Activated CD8-positive, alpha-beta memory T cell treated with anti-CD3 and anti-CD28 coated beads for 48 hours (primary cell): Measurements from ENCODE around the gene TSSK6.

Experiments
- DNase-seq, 3 experiments: peaks; one replicate each; pipeline ENCODE4 v3.0.0-alpha.2; 2020; ENCODE audit warnings: low read depth in 2 of 3, low spot score in 2 of 3

Gene TSSK6

DNA sequence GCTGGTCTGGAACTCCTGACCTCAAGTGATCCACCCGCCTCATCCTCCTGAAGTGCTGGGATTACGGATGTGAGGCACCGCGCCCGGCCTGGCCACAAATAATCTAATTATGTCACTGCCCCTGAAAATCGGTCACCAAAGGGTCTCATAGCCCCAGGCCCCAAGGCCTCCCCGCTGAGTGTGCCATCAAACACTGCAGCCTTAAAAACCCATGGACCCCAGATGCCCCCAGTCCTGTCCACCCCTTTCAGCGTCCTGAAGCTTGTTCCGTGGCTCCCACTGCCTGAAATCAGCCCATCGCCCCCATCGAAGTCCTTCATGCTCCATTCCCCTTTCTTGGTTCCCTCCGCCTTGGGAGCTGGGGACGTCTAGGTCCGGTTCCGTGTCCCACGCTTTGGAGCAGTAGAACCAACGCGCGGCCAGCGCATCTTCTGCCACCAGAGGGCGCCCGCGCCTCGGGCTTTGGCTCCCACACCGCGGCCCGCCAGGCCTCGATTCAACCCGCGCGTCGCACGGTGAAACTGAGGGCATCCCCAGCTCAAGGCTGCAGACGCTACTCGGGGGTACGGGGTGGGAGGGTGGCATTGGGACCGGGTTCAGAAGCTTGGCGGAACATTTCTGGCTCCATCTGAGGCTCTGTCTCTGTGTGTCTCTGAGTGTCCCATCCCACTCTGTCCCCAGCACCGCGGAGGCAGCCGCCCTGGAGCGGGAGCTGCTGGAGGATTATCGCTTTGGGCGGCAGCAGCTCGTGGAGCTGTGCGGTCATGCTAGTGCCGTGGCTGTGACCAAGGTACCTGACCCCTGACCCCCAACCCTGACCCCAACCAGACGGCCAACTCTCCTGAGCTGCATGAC, 16.8 kb upstream of the TSSK6 start:
- DNase-seq, result peak; percentile 58 to 91 (median 84)

DNA sequence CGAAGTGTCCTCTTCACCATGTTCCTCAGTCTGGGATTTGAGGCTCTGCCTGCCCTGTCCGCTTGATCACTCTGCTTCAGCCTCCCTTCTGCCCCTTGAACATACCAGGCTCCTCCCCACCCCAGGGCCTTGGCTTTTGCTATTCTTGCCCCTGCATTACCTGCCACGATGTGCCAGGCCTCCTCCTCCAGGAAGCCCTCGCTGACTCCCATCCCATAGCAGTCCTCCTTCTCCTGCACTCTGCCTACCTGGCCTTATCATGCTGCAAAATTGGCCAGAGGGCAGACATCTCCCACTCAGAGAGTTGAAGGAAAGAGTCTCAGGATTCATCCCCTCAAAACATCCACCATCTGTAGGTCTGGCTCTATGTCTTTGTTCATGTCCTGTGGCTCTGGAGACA, 15.5 kb upstream of the TSSK6 start:
- no peak for DNase-seq

DNA sequence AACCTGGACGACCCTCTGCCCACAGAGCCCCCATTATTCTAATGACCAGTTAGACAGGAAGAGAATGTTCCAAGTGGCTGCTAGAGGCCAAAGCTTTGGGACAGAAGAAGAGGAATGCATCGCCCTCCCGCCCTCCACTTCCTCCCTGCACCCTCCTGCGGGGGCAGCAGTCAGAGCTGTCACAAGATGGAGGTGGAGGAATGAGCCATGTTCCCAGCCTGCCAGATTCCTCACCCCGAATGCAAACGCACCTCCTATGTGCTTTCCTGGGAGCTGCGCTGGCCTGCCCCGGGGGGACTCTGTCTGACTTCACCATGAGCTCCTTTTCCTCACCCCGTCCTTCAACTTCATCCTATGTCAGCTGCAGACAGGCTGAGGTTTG, 15.1 kb upstream of the TSSK6 start:
- DNase-seq, result no peak

DNA sequence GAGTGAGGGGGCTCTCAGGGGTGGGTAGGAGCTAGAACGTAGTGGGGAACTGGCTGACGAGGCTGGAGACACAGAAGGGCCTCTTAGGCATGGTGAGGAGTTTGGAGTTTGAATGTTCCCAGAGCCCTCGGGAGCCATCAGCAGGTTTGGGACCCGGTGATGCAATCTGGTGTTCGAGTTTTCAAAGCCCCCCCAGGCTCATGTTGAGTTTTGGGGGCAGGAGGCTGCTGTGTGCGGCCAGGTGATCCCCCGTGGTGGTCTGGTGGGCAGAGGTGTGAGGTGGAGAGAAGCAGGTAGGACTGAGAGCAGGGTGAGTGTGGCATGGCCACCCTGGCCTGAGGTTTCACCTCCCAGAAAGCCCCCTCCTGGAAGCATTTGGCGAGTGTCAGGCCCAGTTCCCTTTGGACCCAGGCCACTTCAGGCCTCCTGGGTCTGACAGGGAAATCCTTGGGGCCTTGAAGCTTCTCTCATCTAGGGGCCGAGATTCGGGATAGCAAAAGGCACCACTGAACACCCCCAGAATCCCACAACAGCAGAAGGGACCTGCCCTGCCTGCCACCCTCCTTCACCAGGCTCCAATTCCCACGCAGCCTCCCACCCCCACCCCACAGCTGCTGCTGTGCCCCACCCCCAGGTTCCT, 14.6 kb upstream of the TSSK6 start:
- DNase-seq, result no peak

DNA sequence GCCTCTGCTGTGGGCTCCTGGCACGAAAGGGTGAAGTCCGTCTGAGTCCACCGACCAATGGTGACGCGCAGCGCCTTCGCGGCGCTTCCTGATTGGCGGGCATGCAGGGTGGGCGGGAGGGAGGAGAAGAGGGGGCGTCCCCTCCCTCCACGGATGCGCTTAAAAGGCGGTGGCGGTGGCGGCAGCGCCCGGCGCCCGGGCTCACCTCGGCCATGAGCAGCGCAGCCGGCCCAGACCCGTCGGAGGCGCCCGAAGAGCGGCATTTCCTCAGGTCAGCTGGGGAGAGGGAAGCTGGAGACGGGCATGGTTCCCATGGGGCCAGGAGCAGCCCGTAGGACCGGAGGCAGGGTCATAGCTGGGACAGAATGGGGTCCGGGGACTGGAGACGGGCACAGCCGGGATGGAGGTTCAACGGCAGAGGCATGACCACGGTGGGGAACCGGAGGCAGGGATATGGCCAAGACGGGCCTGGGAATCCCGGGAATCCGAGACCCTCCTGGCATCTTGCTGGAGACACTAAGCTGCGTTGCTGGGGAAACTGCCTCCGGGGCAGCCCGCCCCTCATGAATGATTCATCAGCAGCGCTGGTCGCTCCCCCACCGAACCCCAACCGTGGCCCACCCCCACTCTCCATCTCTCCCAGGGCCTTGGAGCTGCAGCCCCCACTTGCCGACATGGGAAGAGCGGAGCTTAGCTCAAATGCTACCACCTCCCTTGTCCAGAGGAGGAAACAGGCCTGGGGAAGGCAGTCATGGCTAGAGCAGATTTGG, 13.6 kb upstream of the TSSK6 start, which contains the start of gene YJEFN3:
TSS of gene YJEFN3 (plus strand) at position 191 of the 770 bp plus-strand sequence. CDS start at position 213, 22 bp downstream.
- DNase-seq, result no peak

DNA sequence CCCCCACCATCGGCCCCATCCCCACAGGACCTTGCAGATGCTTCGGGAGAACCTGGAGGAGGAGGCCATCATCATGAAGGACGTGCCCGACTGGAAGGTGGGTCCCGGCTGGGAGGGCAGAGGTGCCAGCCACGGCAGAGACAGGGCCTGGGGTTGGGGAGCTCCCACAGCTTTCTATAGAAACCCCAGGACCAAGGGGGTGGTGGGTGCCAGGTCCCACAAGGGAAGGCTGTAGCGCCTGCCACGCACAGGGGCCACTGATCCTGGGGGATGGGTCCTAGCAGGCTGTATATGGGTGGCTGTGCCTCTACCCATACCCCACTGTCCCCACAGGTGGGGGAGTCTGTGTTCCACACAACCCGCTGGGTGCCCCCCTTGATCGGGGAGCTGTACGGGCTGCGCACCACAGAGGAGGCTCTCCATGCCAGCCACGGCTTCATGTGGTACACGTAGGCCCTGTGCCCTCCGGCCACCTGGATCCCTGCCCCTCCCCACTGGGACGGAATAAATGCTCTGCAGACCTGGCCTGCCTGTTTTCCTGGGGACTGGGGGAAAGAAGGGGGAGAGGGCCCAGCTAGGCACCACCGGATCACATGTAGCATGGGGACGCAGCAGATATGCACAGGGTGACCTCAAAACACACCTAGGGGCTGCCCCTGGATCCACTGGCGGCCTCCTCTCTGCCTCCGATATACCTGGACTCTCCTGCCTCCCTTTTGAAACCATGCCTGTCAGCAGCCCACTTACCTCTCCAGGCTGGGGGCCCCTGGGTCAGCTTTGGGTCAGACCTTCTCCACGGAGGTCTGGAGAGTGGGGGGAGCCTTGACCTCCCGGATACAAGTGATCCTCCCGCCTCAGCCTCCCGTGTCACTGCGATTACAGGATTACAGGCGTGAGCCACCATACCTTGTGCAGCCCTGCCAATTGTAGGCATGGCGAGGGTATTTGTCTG, 12.6 kb upstream of the TSSK6 start:
- DNase-seq, result no peak

DNA sequence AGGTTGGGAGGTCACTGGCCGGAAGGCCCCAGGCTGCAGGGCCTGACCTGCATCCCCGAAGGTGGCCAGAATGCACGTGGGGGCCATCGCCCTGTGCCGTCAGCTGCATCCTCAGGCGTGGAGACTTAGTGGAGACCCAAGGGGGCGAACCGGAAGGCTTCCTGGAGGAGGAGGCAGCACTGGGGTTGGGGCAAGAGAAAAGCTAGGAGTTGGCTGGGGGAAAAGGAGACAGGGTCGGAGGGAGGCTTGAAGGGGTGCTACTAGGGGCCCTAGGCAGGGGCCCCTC, 12.0 kb upstream of the TSSK6 start:
- no peak for DNase-seq

DNA sequence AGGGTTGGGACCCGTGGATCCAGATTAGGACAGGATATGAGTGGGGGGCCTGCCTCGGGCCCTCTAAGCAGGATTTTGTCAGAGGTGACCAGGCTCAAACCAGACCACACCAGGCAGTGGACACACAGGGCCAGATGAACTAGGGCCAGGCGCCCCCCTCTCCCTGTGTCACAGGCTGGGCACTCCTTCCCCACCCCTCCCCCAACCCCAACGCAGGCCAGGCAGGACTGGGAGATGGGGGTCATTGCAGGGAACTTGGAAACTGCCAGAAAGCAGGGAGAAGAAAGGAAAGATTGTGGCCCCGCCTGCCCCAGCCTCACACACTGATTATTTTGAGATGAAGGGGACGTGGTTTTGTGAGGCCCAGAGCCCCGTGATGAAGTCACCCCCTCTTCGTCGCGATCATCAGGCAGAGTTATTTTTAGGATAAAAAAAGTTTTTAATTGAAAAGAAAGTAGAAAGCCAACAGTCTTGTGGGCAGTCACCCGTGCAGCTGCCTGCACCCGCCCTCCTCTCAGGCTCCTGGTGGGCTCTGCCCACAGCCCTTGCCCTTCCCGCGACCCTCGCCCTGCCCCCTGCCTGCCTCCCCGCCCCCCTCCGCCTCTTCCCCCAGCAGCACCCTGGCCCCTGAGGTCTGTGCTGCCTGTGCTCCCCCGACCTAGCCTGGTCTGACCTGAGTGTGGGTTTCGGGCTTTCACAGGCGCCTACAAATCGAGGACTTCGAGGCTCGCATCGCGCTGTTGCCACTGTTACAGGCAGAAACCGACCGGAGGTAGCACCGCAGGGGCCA, 11.4 kb upstream of the TSSK6 start:
- no peak for DNase-seq

DNA sequence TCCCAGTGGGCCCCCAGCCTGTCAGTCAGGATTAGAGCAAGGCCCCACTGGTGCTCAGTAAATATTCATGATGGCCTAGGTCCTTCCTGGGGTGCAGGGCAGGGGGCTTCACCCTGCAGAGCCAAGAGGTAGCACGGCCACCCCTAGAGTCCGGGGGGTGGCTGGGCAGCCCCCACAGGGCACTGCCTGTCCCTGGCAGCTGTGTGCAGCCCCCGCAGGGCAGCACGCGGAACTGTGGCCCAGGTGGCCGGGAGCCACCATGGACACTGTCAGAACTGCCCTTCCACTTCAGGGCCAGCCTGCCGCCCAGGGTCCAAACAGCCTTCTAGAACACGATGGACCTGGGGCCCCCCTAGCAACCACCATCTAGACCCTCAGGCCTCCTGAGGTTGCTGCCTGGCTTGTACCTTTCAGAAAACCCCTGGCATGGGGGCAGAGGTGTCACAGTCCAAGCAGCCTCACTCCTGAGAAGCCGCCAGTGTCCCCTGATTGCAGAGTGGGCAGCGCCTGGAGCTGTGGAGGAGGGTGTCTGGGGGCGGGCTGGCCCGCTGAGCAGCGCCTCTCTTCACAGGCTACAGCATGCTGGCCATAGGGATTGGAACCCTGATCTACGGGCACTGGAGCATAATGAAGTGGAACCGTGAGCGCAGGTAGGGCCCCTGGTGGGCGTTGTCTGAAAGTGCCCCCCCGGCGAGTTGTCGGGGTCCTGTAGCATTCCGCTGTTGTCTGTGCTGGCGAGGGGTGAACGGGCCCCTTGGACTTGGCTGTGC, 10.4 kb upstream of the TSSK6 start:
- DNase-seq, result no peak

DNA sequence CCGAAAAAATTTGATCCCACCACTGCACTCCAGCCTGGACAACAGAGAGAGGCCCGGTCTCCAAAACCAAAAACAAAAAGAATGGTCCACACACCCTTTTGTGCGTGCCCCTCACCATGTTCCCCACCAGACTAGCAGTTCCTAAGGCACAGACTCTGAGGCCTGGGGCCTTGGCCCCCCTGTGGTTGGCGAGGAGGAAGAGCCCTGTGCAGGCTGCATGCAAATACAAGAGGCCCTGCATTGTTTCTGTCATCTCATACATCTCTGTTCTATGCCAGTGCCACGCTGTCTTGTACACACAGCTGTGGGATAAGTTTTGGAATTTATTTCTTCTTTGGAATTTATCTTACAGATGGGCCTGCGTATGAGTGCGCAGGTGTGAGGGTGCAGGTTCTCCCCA, 8.7 kb upstream of the TSSK6 start:
- DNase-seq, result no peak

DNA sequence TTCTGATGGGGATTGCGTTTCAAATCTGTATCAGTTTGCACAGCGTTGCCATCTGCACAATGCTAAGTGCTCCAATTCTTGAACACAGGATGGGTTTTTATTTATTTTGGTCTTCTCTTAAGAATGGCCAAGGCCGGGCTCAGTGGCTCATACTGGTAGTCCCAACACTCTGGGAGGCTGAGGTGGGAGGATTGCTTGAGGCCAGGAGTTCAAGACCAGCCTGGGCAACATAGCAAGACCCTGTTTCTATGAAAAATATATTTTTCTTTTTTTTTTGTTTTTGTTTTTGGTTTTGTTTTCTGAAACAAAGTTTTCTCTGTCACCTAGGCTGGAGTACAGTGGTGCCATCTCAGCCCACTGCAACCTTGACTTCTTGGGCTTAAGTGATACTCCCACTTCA, 7.8 kb upstream of the TSSK6 start:
- no peak for DNase-seq

DNA sequence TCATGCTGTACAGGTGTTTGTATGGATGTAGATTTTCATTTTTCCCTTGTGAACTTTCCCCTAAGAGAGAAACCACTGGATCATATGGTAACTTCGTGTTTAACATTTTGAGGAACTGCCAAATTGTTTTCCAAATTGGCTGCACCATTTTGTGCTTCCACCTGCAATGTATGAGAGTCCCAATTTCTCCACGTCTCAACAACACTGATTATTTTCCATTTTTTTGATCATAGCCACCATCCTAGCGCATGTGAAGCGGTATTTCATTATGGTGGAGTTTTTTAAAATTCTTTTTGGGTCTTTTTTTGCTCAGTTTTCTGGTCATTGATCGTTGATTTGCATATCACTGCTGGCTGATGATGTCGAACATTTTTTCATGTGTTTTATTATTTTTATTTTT, 5.6 kb upstream of the TSSK6 start:
- no peak for DNase-seq

DNA sequence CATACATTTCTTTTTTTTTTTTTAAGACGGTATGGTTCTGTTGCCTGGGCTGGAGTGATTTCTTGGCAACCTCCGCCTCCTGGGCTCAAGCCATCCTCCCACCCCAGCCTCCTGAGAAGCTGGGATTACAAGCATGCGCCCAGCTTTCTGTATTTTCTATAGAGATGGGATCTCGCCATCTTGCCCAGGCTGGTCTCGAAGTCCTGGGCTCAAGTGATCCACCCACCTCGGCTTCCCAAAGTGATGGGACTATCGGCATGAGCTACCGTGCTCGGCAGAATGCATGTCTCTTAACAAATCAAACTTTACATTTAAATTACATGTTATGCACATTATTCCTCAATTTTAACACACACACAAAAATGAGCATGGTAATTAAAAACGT, 1.9 kb upstream of the TSSK6 start:
- DNase-seq, result no peak

DNA sequence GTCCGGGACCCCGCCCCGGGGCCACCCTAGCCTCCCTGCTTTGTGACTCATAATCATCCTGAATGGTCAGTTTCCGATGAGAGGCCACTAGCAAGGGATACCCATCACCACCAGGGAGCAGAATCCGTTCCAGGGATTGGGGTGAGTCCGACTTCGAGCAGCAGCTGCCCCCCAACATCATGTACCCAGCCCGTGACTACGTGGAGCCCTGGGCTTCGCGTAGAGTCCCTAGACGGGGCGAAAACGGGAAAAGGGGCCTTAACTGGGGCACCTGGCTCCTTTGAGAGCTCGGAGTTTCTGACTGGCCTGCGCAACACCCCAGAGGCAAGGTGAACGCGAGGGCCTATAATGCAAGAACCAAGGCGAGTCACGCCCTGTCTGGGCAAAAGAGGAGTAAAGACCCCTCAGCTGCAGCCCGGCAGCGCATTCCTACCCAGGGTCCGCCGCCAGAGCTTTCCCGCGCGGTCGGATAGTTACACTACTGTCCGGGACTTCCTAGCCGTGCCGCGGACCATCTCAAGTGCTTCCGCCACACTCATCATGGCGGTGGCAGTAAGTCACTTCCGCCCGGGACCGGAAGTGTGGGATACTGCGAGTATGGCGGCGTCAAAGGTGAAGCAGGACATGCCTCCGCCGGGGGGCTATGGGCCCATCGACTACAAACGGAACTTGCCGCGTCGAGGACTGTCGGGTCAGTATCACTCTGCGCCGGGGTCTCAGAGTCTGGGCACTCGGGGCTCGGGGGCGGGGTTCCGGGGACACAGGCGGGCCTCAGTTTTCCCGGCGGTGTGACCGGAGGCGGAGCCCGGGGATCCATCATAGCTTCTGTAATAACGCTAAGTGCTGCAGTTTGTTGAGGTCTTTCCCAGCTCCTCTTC, 533 bp upstream of the TSSK6 start, which contains the start of gene NDUFA13:
TSS of gene NDUFA13 (plus strand) at position 584 of the 878 bp plus-strand sequence. CDS start at position 598, 14 bp downstream.
- peak; percentile 88 to 97 (median 95) for DNase-seq

DNA sequence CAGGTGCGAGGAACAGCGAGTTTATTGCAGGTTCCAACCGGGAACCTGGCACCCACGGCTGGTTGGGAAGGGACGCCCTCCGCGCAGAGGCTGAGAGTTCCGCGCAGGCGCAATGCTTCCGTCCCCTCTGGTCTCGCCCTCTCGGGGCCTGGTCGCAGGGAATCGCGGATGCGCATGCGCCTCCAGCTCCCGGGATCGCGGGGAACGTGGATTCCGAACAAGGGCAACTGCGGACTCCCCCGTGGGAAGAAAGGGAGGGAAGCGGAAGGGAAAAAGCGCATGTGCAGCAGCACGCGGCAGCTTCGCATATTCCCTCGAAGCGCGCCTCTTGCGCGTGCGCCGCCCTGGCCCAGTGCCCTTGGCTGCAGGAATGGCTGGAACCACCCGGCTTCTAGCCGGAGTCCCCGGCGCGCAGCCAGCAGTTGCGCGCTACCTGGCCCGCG, 1.1 kb downstream of the TSSK6 start:
- no peak for DNase-seq

DNA sequence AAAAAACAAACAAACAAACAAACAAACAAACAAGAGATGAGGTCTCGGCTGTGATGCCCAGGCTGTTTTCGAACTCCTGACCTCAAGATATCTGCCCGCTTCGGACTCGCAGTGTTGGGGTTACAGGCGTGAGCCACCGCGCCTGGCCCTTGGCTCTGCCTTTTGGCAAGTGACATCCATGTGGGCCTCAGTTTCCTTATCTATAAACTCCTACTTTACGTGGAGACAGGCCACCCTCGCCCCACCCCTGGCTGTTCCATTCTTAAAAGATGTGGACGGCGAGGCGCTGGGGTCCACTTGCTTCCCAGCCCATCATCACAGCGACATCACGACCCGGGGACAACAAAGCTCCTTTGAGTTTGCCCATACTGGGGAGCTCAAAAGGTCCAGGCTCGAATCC, 1.7 kb downstream of the TSSK6 start:
- DNase-seq, result no peak

DNA sequence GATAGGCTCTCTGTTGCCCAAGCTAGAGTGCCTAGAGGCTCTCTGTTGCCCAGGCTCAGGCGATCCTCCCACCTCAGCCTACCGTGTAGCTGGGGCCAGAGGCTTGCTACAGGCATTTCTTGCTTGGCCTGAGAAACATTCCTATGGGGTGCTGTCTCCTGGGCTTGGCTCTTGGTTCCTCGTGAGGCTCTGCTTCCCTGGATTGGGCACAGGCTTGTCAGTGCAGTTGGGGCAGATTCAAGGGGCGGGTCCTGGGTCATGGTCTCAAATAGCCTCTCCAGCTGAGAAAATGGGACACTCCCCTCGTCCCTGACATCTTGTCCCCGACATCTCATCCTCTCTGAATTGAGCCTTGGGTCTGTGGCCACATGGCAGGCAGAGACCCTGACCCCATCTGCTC, 4.9 kb downstream of the TSSK6 start:
- no peak for DNase-seq

DNA sequence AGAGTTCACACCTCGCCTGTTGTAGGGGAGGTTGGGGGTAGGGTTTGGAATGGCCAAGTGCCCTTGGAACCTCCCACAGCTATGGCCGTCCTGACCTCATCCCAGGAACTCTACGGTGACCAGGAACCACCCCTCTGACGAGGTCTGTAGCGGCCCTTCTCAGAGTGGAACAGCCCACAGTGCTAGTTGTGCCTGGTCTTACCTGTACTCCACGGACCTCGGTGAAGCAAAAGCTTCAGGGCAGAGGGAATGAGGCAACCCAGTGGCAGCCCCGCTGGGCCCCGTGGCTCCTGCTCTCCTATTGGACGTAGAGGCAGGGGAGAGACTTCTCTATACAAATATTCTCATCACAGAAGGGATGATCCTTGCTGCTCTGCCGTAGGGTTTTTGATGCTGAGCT, 7.1 kb downstream of the TSSK6 start:
- DNase-seq, result no peak
